Upper lobe of left lung (tissue), 4 donors: ENCODE results near the gene NCAPD2.

Source experiments
- CTCF ChIP-seq, 6 experiments: fragments of 450-650 bp in 4 of 6; fragments of 200-600 bp in 2 of 6; sonication (generic) in 2 of 6; IDR thresholded peaks; one replicate each; pipeline ENCODE4 v1.5.1; 2016 to 2019; ENCODE audit warnings: antibody characterized with exemption in 6 of 6
- POLR2A ChIP-seq, 4 donors: fragments of 450-650 bp; IDR thresholded peaks; one replicate each; pipeline ENCODE4 v1.5.1; 2016 to 2017; ENCODE audit warnings: antibody characterized with exemption in 4 of 4, mild to moderate bottlenecking in 2 of 4

- peak in 1 of 4 donors; percentile 17 for TF ChIP-seq POLR2A (IDR thresholded peaks at IDR 0.05)
- no peak for TF ChIP-seq CTCF (IDR thresholded peaks at IDR 0.05)
Measured at GRCh38 chr12:6452245-6452943, 41.5 kb upstream of the NCAPD2 start.
